HCT116 (cell line): ENCODE measurements around the gene C1orf159. TPM values are rescaled to one million over a fixed set of nuclear protein-coding genes. Genes with fewer than 3 reads are reported as not detected.

ENCODE experiments used
- ATAC-seq: fragments of 200-7000 bp; cut with Tn5 transposase; 2 replicates; pipeline ENCODE4 v1.9.1; 2020; ENCODE audit warnings: mild to moderate bottlenecking, moderate library complexity
- BruUV-seq: library from RNA; stranded (reverse); fragments of 400-500 nt; replicated peaks from 2 replicates; lab custom pipeline; 2021; lab: Mats Ljungman, UMichigan
- CTCF ChIA-PET: fragments of 300-600 bp; sonication (Branson Sonifier 250); formaldehyde crosslinking; loops from one replicate; lab custom pipeline; 2021; ENCODE audit warnings: antibody characterized with exemption; lab: Charles Lee
- POLR2A ChIA-PET: fragments of 300-600, 350-600 bp; sonication (Branson Sonifier 250); formaldehyde crosslinking; loops from one replicate; lab custom pipeline; 2021; ENCODE audit warnings: antibody characterized with exemption; lab: Charles Lee
- RAD21 ChIA-PET, 2 experiments: fragments of 300-600 bp; sonication (Branson Sonifier 250); formaldehyde crosslinking; loops; one replicate each; lab custom pipeline; 2023; ENCODE audit warnings: low total read pairs in 2 of 2; ENCODE audit not compliant: uncharacterized antibody in 2 of 2, unreplicated experiment in 2 of 2, low non-redundant PET in 1 of 2; lab: Charles Lee
- DNase-seq: peaks from one replicate; pipeline ENCODE4 v3.0.0-alpha.2; 2010; ENCODE audit warnings: low read depth, low spot score
- H2AFZ ChIP-seq: fragments of 200-600 bp; shearing (Covaris generic), sonication (generic); 2 replicates; pipeline ENCODE4 v1.6.1; 2017; ENCODE audit warnings: low read depth, mixed run types, mixed read lengths, antibody characterized with exemption, low read length; ENCODE audit not compliant: poor library complexity, severe bottlenecking
- H3K27ac ChIP-seq: 2 replicates; pipeline ENCODE4 v1.5.1; 2012; ENCODE audit warnings: low read depth, low read length
- H3K27me3 ChIP-seq: fragments of 200-600 bp; sonication (generic); 2 replicates; pipeline ENCODE4 v1.6.1; 2016; ENCODE audit warnings: mixed run types, low read length, mixed read lengths; ENCODE audit not compliant: insufficient read depth
- H3K36me3 ChIP-seq, 2 experiments: fragments of 200-500 bp in 1 of 2; fragments of 200-600 bp in 1 of 2; sonication (Bioruptor generic) in 1 of 2; sonication (generic) in 1 of 2; 2 replicates each; pipeline versions ENCODE4 v1.5.1 to v1.6.1; 2014 to 2016; ENCODE audit warnings: low read length in 2 of 2, inconsistent platforms in 1 of 2, mixed read lengths in 1 of 2, mixed run types in 1 of 2; ENCODE audit not compliant: insufficient read depth in 2 of 2, control insufficient read depth in 1 of 2
- H3K4me1 ChIP-seq, 2 experiments: fragments of 200-600 bp in 1 of 2; sonication (generic) in 1 of 2; 2 replicates each; pipeline versions ENCODE4 v1.5.1 to v1.6.1; 2012 to 2017; ENCODE audit warnings: low read length in 2 of 2, inconsistent platforms in 1 of 2, mild to moderate bottlenecking in 1 of 2, mixed read lengths in 1 of 2, mixed run types in 1 of 2, moderate library complexity in 1 of 2; ENCODE audit not compliant: insufficient read depth in 2 of 2, control insufficient read depth in 1 of 2
- H3K4me2 ChIP-seq: fragments of 200-600 bp; sonication (generic); 2 replicates; pipeline ENCODE4 v1.6.1; 2017; ENCODE audit warnings: mixed run types, low read length, mixed read lengths
- H3K4me3 ChIP-seq, 2 experiments: fragments of 200-600 bp in 1 of 2; sonication (generic) in 1 of 2; replicated peaks in 1 of 2; 2 replicates each; pipeline ENCODE4 v1.5.1; 2011 to 2016; ENCODE audit warnings: low read length in 2 of 2, control low read depth in 1 of 2, low read depth in 1 of 2, mild to moderate bottlenecking in 1 of 2, mixed read lengths in 1 of 2, mixed run types in 1 of 2
- H3K79me2 ChIP-seq: fragments of 200-600 bp; sonication (generic); 2 replicates; pipeline ENCODE4 v1.6.1; 2017; ENCODE audit warnings: mild to moderate bottlenecking, mixed run types, low read length, moderate library complexity, mixed read lengths; ENCODE audit not compliant: insufficient read depth
- H3K9ac ChIP-seq: fragments of 200-600 bp; sonication (generic); 2 replicates; pipeline ENCODE4 v1.6.1; 2016; ENCODE audit warnings: low read length, mixed read lengths
- H3K9me2 ChIP-seq: fragments of 200-600 bp; sonication (generic), shearing (Covaris generic); 2 replicates; pipeline ENCODE4 v1.6.1; 2017; ENCODE audit warnings: mixed run types, mild to moderate bottlenecking, moderate library complexity; ENCODE audit not compliant: insufficient read depth
- H3K9me3 ChIP-seq, 2 experiments: fragments of 200-500 bp in 1 of 2; fragments of 200-600 bp in 1 of 2; sonication (Bioruptor generic) in 1 of 2; sonication (generic) in 1 of 2; 2 replicates each; pipeline ENCODE4 v1.6.1; 2014 to 2017; ENCODE audit warnings: low read length in 2 of 2, mixed read lengths in 2 of 2, inconsistent platforms in 1 of 2, low read depth in 1 of 2, mild to moderate bottlenecking in 1 of 2, mixed run types in 1 of 2, moderate library complexity in 1 of 2; ENCODE audit not compliant: control insufficient read depth in 1 of 2, insufficient read depth in 1 of 2
- H4K20me1 ChIP-seq: fragments of 200-600 bp; sonication (generic), shearing (Covaris generic); 2 replicates; pipeline ENCODE4 v1.6.1; 2017; ENCODE audit warnings: mixed run types, mild to moderate bottlenecking, moderate library complexity; ENCODE audit not compliant: insufficient read depth
- CBX3 ChIP-seq: IDR thresholded peaks from 2 replicates; pipeline ENCODE4 v1.6.1; 2012; ENCODE audit warnings: low read depth
- CEBPB ChIP-seq: IDR thresholded peaks from 2 replicates; pipeline ENCODE4 v1.6.1; 2012; ENCODE audit warnings: low read depth
- EGR1 ChIP-seq: IDR thresholded peaks from 2 replicates; pipeline ENCODE4 v1.6.1; 2012; ENCODE audit warnings: low read depth
- EZH2phosphoT487 ChIP-seq: fragments of 200-600 bp; IDR thresholded peaks from 2 replicates; pipeline ENCODE4 v1.6.1; 2018; ENCODE audit warnings: antibody characterized with exemption, borderline replicate concordance
- FOSL1 ChIP-seq: IDR thresholded peaks from 2 replicates; pipeline ENCODE4 v1.6.1; 2012; ENCODE audit warnings: low read depth
- JUND ChIP-seq: IDR thresholded peaks from 2 replicates; pipeline ENCODE4 v1.6.1; 2012
- POLR2AphosphoS5 ChIP-seq: IDR thresholded peaks from 2 replicates; pipeline ENCODE4 v1.6.1; 2011; ENCODE audit warnings: mild to moderate bottlenecking, low read depth, low read length, moderate library complexity
- RAD21 ChIP-seq: IDR thresholded peaks from 2 replicates; pipeline ENCODE4 v1.6.1; 2012; ENCODE audit warnings: low read depth, mild to moderate bottlenecking
- YY1 ChIP-seq: IDR thresholded peaks from 2 replicates; pipeline ENCODE4 v1.6.1; 2011; ENCODE audit warnings: low read length, low read depth, moderate library complexity, mild to moderate bottlenecking; ENCODE audit not compliant: insufficient replicate concordance; ENCODE audit errors: extremely low read depth
- ZFX ChIP-seq: fragments of 450-650 bp; IDR thresholded peaks from 2 replicates; pipeline ENCODE4 v1.6.1; 2017
- ZNF274 ChIP-seq: fragments of 200-500 bp; sonication (Bioruptor generic); IDR thresholded peaks from 2 replicates; pipeline ENCODE4 v1.6.1; 2014; ENCODE audit warnings: mild to moderate bottlenecking, low read depth, low read length, inconsistent platforms
- intact Hi-C: fragments of 100-400 bp; cut with micrococcal nuclease; formaldehyde crosslinking; loops from 2 replicates; pipeline ENCODE4 v1.10.0; 2022
- total RNA-seq: library from RNA; stranded (reverse); gene quantifications from one replicate; pipeline ENCODE4 v1.2.1, GENCODE V29; 2021; ENCODE audit not compliant: unreplicated experiment
- TF ChIP-seq, protein P1 (sequence below): IDR thresholded peaks from 2 replicates; pipeline ENCODE4 v1.6.1; 2012
- TF ChIP-seq, protein P2 (sequence below): IDR thresholded peaks from 2 replicates; pipeline ENCODE4 v1.6.1; 2012

Gene C1orf159
- total RNA-seq, 1 experiment from 2014 or later = 22.7 TPM

DNA sequence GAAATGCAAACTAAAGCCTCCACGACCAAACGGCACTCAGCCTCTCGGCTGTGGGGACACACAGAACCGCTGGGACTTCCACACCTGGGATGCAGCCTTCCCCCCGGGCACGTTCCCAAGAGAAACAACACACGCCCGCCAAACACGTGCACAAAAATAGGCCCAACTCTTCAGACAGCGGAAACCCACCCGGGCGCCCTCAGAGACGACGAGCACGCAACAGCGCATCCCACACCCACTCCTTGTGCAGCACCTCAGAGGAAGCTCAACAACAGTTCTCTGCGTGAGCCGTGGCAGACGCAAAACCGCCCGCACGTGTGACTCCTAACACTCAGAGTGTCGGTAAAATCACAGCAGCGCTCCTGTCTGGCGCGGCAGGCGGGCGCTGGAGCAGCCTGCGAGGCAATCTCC is 5.3 kb downstream of the C1orf159 start:
- no peaks in the 10 kb centered on the region for H3K27me3 ChIP-seq
- DNase-seq = no peak
- no peaks in the 10 kb centered on the region for H3K9me2 ChIP-seq
- intact Hi-C loops = no loop called here
- no peak overlapping the region for H3K9ac ChIP-seq
- CTCF ChIA-PET = no interaction called here
- RAD21 ChIA-PET = no interaction called here
- no peak overlapping the region for H3K4me3 ChIP-seq
- peaks cover 0 to 10% of the 10 kb centered on the region in 2 experiments; a peak in 2 of 4 replicates for H3K36me3 ChIP-seq
- peaks cover 3 to 9% of the 10 kb centered on the region in 2 experiments; a peak in 3 of 4 replicates for H3K4me1 ChIP-seq
- no peak for TF ChIP-seq EGR1
- TF ChIP-seq, protein P1, sequence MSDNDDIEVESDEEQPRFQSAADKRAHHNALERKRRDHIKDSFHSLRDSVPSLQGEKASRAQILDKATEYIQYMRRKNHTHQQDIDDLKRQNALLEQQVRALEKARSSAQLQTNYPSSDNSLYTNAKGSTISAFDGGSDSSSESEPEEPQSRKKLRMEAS = no peak
- no peak for TF ChIP-seq POLR2AphosphoS5
- TF ChIP-seq RAD21 = no peak
- TF ChIP-seq EZH2phosphoT487 = no peak
- TF ChIP-seq FOSL1 = no peak
- TF ChIP-seq ZFX = no peak
- TF ChIP-seq ZNF274 = no peak
- TF ChIP-seq CBX3 = no peak
- no peak for TF ChIP-seq CEBPB
- TF ChIP-seq, protein P2, sequence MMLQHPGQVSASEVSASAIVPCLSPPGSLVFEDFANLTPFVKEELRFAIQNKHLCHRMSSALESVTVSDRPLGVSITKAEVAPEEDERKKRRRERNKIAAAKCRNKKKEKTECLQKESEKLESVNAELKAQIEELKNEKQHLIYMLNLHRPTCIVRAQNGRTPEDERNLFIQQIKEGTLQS = no peak
- TF ChIP-seq YY1 = no peak
- TF ChIP-seq JUND = no peak
- no peaks in the 10 kb centered on the region for H4K20me1 ChIP-seq
- H3K79me2 ChIP-seq = peaks cover 72% of the 10 kb centered on the region
- no peaks in the 10 kb centered on the region for H3K9me3 ChIP-seq
- H3K4me2 ChIP-seq = no peak overlapping the region
- no TSS peak for BruUV-seq
- ATAC-seq = no peak
- POLR2A ChIA-PET = interaction anchor here (1.4 kb wide), 1 partner anchor 36 kb away, joined by 3 read pairs; the partner anchor contains the start of gene RNF223
- no peak overlapping the region for H3K27ac ChIP-seq
- no peak overlapping the region for H2AFZ ChIP-seq
